Left ventricle myocardium superior (tissue), 1 donor: ENCODE measurements around the gene CABP1. TPM values are rescaled to one million over a fixed set of nuclear protein-coding genes. Genes with fewer than 3 reads are reported as not detected.
"Not testable (repeated sequence)": the region's sequence is repeated elsewhere in the genome, so short reads cannot be mapped to it uniquely, and the experiment has no call there.

Experiments used
- ATAC-seq: fragments of 200-7000 bp; cut with Tn5 transposase; one replicate; pipeline ENCODE4 v1.9.1; 2020; ENCODE audit warnings: mild to moderate bottlenecking, moderate library complexity
- DNase-seq: peaks from one replicate; pipeline ENCODE4 v3.0.0-alpha.2; 2020
- intact Hi-C: fragments of 100-400 bp; cut with micrococcal nuclease; formaldehyde crosslinking; loops from one replicate; pipeline ENCODE4 v1.11.0; 2022
- total RNA-seq: library from RNA; stranded (reverse); fragmentation: NEBNext Ultra II Directional; extraction: Animal tissue kit (Norgen Biotek cat#: 25700); gene quantifications from one replicate; pipeline ENCODE4 v1.2.1, GENCODE V29; 2021
- donor health status: DM: no; HTN: yes; CAD: no; lungs with severe emphysema.

The CABP1 gene
- total RNA-seq, 1 donor from 2014 or later: 8.0 TPM

- intact Hi-C loops: no loop called here
- DNase-seq (no peak), ATAC-seq (no peak)
Measured at GRCh38 chr12:120659151-120659525, 18.7 kb downstream of the CABP1 start.

GRCh38 chr12:120661432-120661831 is 21.0 kb downstream of the CABP1 start:
- DNase-seq: no peak
- ATAC-seq: no peak
- intact Hi-C loops: no loop called here

- ATAC-seq (no peak), DNase-seq (no peak)
- intact Hi-C loops: no loop called here
Measured at GRCh38 chr12:120662879-120663278, 22.5 kb downstream of the CABP1 start.

GRCh38 chr12:120663741-120664140 is 23.3 kb downstream of the CABP1 start:
- no peak for ATAC-seq
- intact Hi-C loops: no loop called here

GRCh38 chr12:120666571-120667390 is 26.4 kb downstream of the CABP1 start:
- intact Hi-C loops: no loop called here
- no peak for DNase-seq
- peak; percentile 12 for ATAC-seq

More at GRCh38 chr12:120663741-120664140, 23.3 kb downstream of the CABP1 start:
- DNase-seq: no peak

GRCh38 chr12:120668091-120668867 is 27.9 kb downstream of the CABP1 start:
- ATAC-seq (no peak), DNase-seq (no peak)
- intact Hi-C loops: no loop called here

GRCh38 chr12:120668868-120669840 is 28.7 kb downstream of the CABP1 start:
- ATAC-seq (peak; percentile 44), DNase-seq (no peak)
- intact Hi-C loops: no loop called here

GRCh38 chr12:120670237-120670636 is 29.8 kb downstream of the CABP1 start:
- DNase-seq, ATAC-seq, intact Hi-C loops: not testable (repeated sequence)

- intact Hi-C loops: no loop called here
- DNase-seq (no peak), ATAC-seq (no peak)
Measured at GRCh38 chr12:120670667-120671066, 30.2 kb downstream of the CABP1 start.

- intact Hi-C loops: no loop called here
- DNase-seq: no peak
- no peak for ATAC-seq
Measured at GRCh38 chr12:120674097-120674636, 33.7 kb downstream of the CABP1 start.

GRCh38 chr12:120677765-120678473 is 37.5 kb downstream of the CABP1 start:
- peak; percentile 47 for DNase-seq
- intact Hi-C loops: no loop called here
- ATAC-seq: peak; percentile 78

- no peak for DNase-seq
- intact Hi-C loops: no loop called here
- no peak for ATAC-seq
Measured at GRCh38 chr12:120678572-120678971, 38.1 kb downstream of the CABP1 start.

GRCh38 chr12:120680165-120680738 is 39.8 kb downstream of the CABP1 start:
- DNase-seq (no peak), ATAC-seq (no peak)
- intact Hi-C loops: no loop called here

GRCh38 chr12:120684523-120684932 is 44.1 kb downstream of the CABP1 start:
- ATAC-seq: no peak
- intact Hi-C loops: no loop called here
- no peak for DNase-seq

GRCh38 chr12:120685522-120685921 is 45.1 kb downstream of the CABP1 start:
- intact Hi-C loops: no loop called here
- DNase-seq (no peak), ATAC-seq (no peak)

- intact Hi-C loops: no loop called here
- peak; percentile 92 for ATAC-seq
- peak; percentile 99 for DNase-seq
Measured at GRCh38 chr12:120686151-120686689, 45.8 kb downstream of the CABP1 start.

- ATAC-seq: peak; percentile 94
- intact Hi-C loops: no loop called here
- DNase-seq: peak; percentile 99
Measured at GRCh38 chr12:120686690-120687577, 46.5 kb downstream of the CABP1 start, which contains the start of gene MLEC. TSS of gene MLEC (plus strand) at chr12:120687149. CDS start at chr12:120687297, 148 bp downstream.
